Measurements from ENCODE around the gene PAWR.

GRCh38 chr12:79624378-79624777 lies 66.4 kb downstream of the PAWR start:
- TF ChIP-seq MTF1 (CRISPR knock-in tag; IDR thresholded peaks at IDR 0.05; ENCODE audit: borderline replicate concordance): no peak
- no peak for TF ChIP-seq ARID2 (IDR thresholded peaks at IDR 0.05)
- TF ChIP-seq NFYB (IDR thresholded peaks at IDR 0.05; ENCODE audit: extremely low read depth, insufficient read length): no peak
- TF ChIP-seq POLR2A (conservative IDR thresholded peaks at IDR 0.05): no peak

All from K562 (cell line).